Ovary (tissue), 3 donors: Measurements from ENCODE around the gene SDK1.

Experiments used
- CTCF ChIP-seq, 3 donors: fragments of 450-650 bp in 2 of 3; fragments of 200-600 bp in 1 of 3; IDR thresholded peaks; one replicate each; pipeline versions ENCODE4 v1.5.1 to v1.8.0; 2016 to 2022; ENCODE audit warnings: antibody characterized with exemption in 3 of 3, mild to moderate bottlenecking in 1 of 3
- POLR2A ChIP-seq: fragments of 450-650 bp; IDR thresholded peaks from one replicate; pipeline ENCODE4 v1.6.1; 2017; ENCODE audit warnings: antibody characterized with exemption, mild to moderate bottlenecking, moderate library complexity
- donor health status: DM: no; HTN: no; CAD: no.

DNA sequence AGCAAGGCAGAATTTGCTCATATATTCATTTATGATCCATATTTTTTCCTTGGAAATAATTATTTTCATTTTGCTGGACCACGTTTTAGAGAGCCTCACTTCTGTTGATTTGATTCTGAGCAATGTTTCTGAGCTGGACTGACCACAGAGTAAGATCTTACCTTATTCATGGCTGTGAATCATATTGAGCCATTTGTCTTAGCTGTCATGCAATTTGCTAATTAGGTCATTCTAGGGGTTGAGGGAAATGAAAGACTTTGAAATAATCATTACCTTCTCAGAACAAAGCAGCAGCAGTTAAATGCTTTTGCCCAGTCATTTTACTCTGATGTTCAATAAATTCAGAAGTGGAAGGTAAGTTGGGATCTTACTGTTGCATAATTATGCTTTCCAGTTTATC lies 251.4 kb downstream of the SDK1 start:
- no peak for TF ChIP-seq CTCF (IDR thresholded peaks at IDR 0.05)
- TF ChIP-seq POLR2A = no peak
